Right cardiac atrium (tissue), 5 donors: ENCODE results near the gene SOBP. TPM values are rescaled to one million over a fixed set of nuclear protein-coding genes. Genes with fewer than 3 reads are reported as not detected.
"Not testable (repeated sequence)": the region's sequence is repeated elsewhere in the genome, so short reads cannot be mapped to it uniquely, and the experiment has no call there.

ENCODE experiments used
- ATAC-seq, 2 donors: fragments of 200-7000 bp; cut with Tn5 transposase; one replicate each; pipeline versions ENCODE4 v1.8.0 to v1.9.1; 2020; ENCODE audit warnings: moderate library complexity in 2 of 2, mild to moderate bottlenecking in 1 of 2
- DNase-seq, 3 donors: peaks; one replicate each; pipeline ENCODE4 v3.0.0-alpha.2; 2020
- H3K27ac ChIP-seq: one replicate; pipeline ENCODE4 v1.5.1; 2013; ENCODE audit warnings: mild to moderate bottlenecking, low read length, control low read depth, moderate library complexity
- H3K27me3 ChIP-seq: one replicate; pipeline ENCODE4 v1.6.1; 2013; ENCODE audit not compliant: control insufficient read depth, insufficient read depth
- H3K4me1 ChIP-seq: one replicate; pipeline ENCODE4 v1.6.1; 2013; ENCODE audit warnings: low read length; ENCODE audit not compliant: control insufficient read depth, insufficient read depth
- H3K4me3 ChIP-seq: one replicate; pipeline ENCODE4 v1.5.1; 2013; ENCODE audit warnings: low read length, control low read depth
- H3K9me3 ChIP-seq: one replicate; pipeline ENCODE4 v1.6.1; 2013; ENCODE audit warnings: low read length; ENCODE audit not compliant: control insufficient read depth
- WGBS: extraction: QIAGEN DNeasy Blood & Tissue Kit; methylation state at CpG from one replicate; pipeline ENCODE4 v1.1.7; 2013; 5-methylcytosine and 5-hydroxymethylcytosine counted together
- intact Hi-C, 4 donors: fragments of 100-400 bp; cut with DNase I; formaldehyde crosslinking; loops; one replicate each; pipeline versions ENCODE4 v1.11.0 to v1.14.0; 2022 to 2023
- polyA plus RNA-seq: library from polyadenylated mRNA; stranded (reverse); fragments of 200-250 nt; gene quantifications from one replicate; pipeline ENCODE4 v1.2.3, GENCODE V29; 2013
- total RNA-seq, 4 donors: library from RNA; stranded (reverse); fragmentation: NEBNext Ultra II Directional; extraction: Animal tissue kit (Norgen Biotek cat#: 25700); gene quantifications; one replicate each; pipeline ENCODE4 v1.2.1, GENCODE V29; 2021
- donor health status: healthy with polysubstance abuse.
- donor health status: DM: no; HTN: yes; CAD: no.
- donor health status: DM: no; HTN: no; CAD: no.
- donor health status: DM: no; HTN: yes; CAD: no; lungs with severe emphysema.
- donor health status: DM: yes; HTN: yes; CAD: no.

SOBP gene
- total and polyA plus RNA-seq, 5 donors, result 10.4 to 20.6 (median 17.7) TPM

DNA sequence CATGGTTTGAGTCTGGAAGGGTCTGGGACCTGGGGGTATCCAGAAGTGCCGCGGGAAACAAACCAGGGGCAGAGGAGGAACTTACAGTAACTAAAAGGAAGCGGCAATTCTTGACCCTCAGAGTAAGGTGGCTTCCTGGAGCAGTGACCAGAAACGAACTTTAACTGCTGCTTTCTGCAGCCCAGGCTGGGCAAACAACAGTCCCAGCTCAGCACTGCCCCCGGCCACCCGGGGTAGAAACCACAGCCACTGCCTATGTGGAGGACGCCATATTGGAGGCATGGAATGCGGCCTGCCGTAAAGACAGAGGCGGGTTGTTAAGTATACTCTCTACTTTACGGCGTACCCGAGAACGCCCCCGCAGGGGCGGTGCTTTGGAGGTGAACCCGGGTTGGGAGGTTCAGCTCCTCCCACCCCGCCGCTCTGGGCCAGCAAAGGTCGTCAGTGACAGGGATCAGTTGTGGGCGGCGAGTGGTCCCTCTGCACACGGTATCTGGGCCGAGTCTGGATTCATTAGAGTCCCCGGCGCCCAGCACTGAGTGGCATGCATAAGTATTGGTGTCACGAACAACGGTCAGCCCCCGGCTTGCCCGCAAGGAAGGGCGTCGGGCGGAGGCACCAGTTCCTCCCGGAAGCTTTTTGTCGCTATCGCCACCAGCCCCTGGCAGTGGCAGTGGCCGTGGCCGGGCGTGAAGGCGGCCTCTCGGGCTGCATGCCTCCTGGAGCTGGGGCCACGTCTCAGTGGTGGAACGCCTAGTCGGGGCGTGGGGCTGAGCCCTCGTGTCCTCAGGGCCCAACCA is 30.4 kb upstream of the SOBP start, which contains the start of gene PDSS2:
TSS of gene PDSS2 (minus strand) at position 282 of the 800 bp plus-strand sequence. CDS start at position 3, 279 bp downstream.
- Histone ChIP-seq H3K27me3 (no peaks in the 10 kb centered on the region), H3K9me3 (no peaks in the 10 kb centered on the region), H3K4me1 (peaks cover 2% of the 10 kb centered on the region), H3K4me3 (peak within 1 kb of the TSS; percentile 65), H3K27ac (peak within 1 kb of the TSS; percentile 95)
- DNase-seq (peak; percentile 99 to 100 (median 100)), ATAC-seq (peak; percentile 99)
- under 1% methylated on average over 46 of the region's 46 CpGs for WGBS
- intact Hi-C loops, result no loop called here

DNA sequence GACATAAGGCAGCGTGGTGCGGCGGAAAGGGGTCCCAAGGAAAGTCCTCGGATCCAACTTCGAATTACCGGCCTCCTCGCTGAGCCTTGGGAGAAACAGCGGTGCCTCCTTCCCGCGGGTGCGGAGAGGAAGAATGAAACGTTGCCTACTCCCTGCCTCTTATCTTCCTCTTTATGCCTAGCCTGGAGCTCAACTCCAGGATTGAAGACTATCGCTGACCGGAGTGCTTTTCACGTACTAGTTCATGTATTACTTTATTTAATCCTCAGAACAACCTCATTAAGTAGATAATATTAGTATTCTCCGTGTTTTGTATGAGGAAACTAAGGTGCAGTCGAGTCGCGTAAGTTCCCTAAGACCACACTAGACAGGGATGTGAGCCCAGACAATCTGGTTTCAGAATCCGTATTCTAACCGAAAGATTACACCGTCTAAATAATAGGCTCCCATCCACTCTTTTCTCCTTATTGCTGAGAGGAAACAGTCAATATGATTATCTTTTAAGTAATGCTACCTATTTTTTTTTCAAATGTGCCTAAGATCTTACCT is 29.8 kb upstream of the SOBP start:
- Histone ChIP-seq H3K27ac (peak overlapping the region; percentile 95), H3K27me3 (no peaks in the 10 kb centered on the region), H3K4me1 (peaks cover 2% of the 10 kb centered on the region), H3K9me3 (no peaks in the 10 kb centered on the region), H3K4me3 (peak overlapping the region; percentile 65)
- ATAC-seq (no peak), DNase-seq (no peak)
- intact Hi-C loops, result no loop called here
- WGBS, result 24% methylated on average over 22 of the region's 22 CpGs

DNA sequence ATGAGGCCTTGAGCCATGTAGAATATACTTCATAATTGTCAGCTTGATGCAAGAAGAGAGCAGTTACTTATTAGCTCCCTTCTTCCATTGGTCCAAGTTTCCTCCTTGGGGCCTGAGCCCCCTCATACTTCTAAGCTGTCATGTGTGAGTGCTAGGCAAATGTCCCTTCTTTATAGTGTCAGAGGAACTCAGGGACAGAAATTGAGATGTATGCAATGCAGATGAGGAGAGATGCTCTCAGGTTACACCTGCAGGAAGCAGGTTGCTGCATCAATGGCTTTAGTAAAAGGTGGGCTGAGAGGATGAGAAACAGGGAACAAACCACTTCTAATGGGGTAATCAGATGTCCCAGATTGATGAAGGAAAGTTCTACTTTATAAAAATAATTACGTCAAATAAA is 23.9 kb upstream of the SOBP start:
- H3K27ac ChIP-seq, result no peak overlapping the region
- H3K27me3 ChIP-seq, result no peaks in the 10 kb centered on the region
- no peak overlapping the region for H3K4me3 ChIP-seq
- 87% methylated on average over 1 of the region's 1 CpG for WGBS
- H3K4me1 ChIP-seq, result no peaks in the 10 kb centered on the region
- DNase-seq (no peak), ATAC-seq (no peak)
- intact Hi-C loops, result no loop called here
- H3K9me3 ChIP-seq, result no peaks in the 10 kb centered on the region

DNA sequence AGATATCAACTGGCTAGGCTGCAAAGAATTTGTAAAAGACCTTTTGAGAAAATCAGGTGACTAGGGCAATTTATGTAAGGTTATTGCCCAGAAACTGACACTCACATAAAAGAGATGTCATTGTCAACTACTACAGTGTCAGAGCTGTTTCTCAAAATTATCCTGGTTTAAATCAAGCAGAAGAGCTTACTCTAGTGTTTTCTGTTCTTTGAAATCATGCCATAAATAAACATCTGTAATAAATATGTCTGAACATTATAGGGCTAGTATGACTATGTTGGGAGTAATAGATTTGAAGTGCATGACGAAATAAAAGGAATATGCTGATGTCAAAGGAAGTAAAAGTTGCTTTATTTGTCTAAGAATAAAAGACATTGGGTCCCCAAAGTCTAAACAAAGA is 19.6 kb upstream of the SOBP start:
- H3K27me3 ChIP-seq, result no peaks in the 10 kb centered on the region
- no peaks in the 10 kb centered on the region for H3K9me3 ChIP-seq
- no peak overlapping the region for H3K27ac ChIP-seq
- no peak for ATAC-seq
- intact Hi-C loops, result no loop called here
- H3K4me1 ChIP-seq, result no peaks in the 10 kb centered on the region
- 84% methylated on average over 1 of the region's 1 CpG for WGBS
- H3K4me3 ChIP-seq, result no peak overlapping the region
- no peak for DNase-seq

DNA sequence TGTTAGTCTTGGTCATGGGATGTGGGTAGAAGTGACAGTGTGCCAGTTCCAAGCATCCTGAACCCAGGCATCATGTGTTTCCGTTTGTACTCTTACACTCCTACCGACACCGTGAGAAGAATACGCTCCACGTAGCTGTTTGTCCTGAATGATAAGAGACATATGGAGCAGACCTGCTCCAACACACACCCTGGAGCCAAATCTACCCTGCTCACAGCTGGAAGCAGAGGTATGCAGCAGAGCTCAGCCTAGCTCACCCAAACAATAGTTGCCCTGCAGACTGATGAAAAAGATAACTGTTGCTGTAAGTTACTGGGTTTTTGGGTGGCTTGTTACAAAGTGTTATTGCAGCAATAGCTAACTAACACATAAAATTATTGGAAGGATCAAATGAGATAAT is 16.3 kb upstream of the SOBP start:
- no peak for ATAC-seq
- intact Hi-C loops, result no loop called here

DNA sequence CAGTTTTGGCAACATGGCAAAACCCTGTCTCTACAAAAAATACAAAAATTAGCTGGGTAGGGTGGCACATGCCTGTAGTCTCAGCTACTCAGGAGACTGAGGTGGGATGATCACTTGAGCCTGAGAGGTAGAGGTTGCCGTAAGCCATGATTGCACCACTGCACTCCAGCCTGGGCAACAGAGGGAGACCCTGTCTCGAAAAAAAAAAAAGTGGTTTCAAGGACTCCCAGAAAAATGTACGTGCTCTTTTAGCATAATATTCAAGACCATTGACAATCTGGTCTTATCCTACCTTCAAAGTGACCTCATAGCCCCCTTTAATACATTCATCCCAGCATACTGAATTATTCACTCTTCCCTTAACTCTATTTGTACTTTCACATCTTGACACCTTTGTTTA is 14.6 kb upstream of the SOBP start:
- H3K4me1 ChIP-seq, intact Hi-C loops, H3K4me3 ChIP-seq, H3K9me3 ChIP-seq, H3K27ac ChIP-seq, ATAC-seq, H3K27me3 ChIP-seq, DNase-seq: not testable (repeated sequence)
- WGBS, result 85% methylated on average over 3 of the region's 3 CpGs

More for the DNA sequence above, 16.3 kb upstream of the SOBP start:
- WGBS, result 35% methylated on average over 5 of the region's 5 CpGs
- Histone ChIP-seq H3K4me1 (no peaks in the 10 kb centered on the region), H3K27ac (no peak overlapping the region), H3K27me3 (no peaks in the 10 kb centered on the region), H3K9me3 (no peaks in the 10 kb centered on the region), H3K4me3 (no peak overlapping the region)
- no peak for DNase-seq

DNA sequence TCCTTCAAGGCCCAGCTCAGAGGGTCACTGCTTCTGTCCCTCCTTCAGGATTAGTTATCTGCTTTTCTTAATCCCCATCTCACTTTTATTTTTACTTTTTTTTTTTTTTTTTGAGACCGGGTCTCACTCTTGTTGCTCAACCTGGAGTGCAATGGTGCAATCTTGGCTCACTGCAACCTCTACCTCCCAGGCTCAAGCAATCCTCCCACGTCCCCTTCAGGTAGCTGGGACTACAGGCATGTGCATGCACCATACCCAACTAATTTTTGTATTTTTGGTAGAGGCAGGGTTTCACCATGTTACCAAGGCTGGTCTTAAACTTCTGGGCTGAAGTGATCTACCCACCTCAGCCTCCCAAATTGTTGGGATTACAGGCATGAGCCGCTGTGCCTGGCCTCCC is 14.1 kb upstream of the SOBP start:
- intact Hi-C loops, DNase-seq: not testable (repeated sequence)
- WGBS, result 81% methylated on average over 3 of the region's 3 CpGs

DNA sequence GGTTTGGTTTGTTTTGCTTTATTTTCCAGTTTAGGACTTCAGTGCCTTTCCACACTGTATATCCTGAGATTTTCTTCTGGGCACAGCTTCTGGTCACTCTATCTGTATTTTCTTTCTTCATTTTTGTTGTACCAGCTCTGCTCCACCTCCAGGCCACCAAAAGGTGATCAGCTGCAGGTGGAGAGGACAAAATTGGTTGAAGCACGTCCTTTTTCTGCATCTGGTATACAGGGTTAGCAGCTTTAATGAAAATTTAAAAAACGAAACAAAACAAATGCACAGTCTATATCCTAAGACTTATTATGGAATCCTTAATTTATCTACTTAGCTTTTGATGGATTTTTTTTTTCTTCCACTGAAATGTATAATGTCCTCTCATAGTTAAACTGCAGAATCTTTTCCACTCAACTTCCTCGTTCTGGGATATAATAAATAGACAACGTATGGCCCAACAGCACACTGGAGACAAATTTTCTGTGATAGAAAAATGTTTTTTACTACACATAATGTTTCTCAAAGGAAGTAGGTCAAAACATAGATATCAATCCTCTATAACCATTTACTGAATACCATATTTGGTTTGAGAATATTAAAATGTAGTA is 10.7 kb upstream of the SOBP start:
- intact Hi-C loops, result no loop called here
- Histone ChIP-seq H3K9me3 (no peaks in the 10 kb centered on the region), H3K4me3 (no peak overlapping the region), H3K27ac (no peak overlapping the region), H3K27me3 (no peaks in the 10 kb centered on the region), H3K4me1 (no peaks in the 10 kb centered on the region)
- DNase-seq (no peak), ATAC-seq (no peak)
- 87% methylated on average over 4 of the region's 4 CpGs for WGBS

More for the DNA sequence above, 14.1 kb upstream of the SOBP start:
- H3K27me3 ChIP-seq, ATAC-seq, H3K27ac ChIP-seq, H3K4me3 ChIP-seq, H3K4me1 ChIP-seq, H3K9me3 ChIP-seq: not testable (repeated sequence)

DNA sequence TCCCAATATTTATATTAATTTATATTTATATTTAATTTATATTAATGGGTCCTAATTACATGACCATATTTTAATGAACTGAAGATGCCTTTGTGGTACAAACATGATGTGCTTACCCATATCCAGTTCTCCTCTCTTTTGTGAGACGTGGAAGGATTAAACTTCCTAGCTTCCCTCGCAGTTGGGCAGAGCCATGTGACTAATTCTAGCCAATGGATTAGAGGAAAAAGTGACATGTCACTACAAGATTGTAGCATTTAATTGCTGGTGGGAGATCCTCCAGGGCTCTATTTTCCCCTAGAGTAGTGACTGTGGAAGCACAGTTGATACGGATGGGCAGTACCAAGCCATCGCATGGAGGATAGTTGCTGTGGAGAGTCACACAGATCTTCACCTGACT is 4.8 kb upstream of the SOBP start:
- DNase-seq (no peak), ATAC-seq (no peak)
- peaks cover 2% of the 10 kb centered on the region for H3K4me1 ChIP-seq
- H3K27ac ChIP-seq, result no peak overlapping the region
- WGBS, result 87% methylated on average over 4 of the region's 4 CpGs
- no peaks in the 10 kb centered on the region for H3K27me3 ChIP-seq
- H3K9me3 ChIP-seq, result no peaks in the 10 kb centered on the region
- no peak overlapping the region for H3K4me3 ChIP-seq
- intact Hi-C loops, result loop anchor here in 2 of 4 donors (10.0 kb wide), 2 partner anchors 160 to 220 kb away; no protein-coding TSS in a partner anchor

DNA sequence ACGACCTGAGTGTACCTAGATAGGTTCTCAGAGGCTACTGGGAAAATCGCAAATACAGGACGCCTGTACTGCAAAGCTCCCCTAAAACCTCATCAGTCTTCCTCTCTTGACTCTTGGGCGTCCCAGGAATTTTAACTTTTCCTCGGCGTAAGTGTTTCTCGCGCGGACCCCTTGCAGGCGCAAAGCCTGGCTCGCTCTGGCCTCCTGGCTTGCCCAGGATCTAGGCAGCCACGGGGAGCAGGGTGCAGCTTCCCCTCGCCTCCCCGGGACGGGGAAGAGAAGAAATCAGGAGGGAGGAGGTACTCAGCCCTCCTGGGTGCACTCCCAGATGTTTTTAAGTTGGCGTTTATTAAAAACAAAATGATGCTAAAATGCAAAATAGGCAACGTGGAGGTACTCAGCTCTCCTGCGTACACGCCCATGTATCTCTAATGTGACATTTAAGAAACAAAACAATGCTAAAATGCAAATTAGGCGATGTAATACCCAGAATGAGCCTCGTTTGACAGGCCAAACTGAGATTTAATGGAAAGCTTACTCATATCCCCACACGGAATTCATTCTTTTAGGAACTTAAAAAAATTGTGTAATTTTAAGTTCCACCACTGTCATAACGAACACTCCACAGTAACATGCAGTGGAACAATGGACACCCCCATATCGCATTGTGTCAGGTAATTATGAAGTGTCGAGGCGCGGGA is 1.6 kb upstream of the SOBP start:
- WGBS, result 21% methylated on average over 27 of the region's 27 CpGs
- peak in 1 of 3 donors; percentile 51 for DNase-seq

More for the DNA sequence above, 1.6 kb upstream of the SOBP start:
- H3K4me1 ChIP-seq, result peaks cover 2% of the 10 kb centered on the region
- intact Hi-C loops, result loop anchor here in 2 of 4 donors (10.0 kb wide), 2 partner anchors 156 to 216 kb away; no protein-coding TSS in a partner anchor
- no peak overlapping the region for H3K27ac ChIP-seq
- peak overlapping the region; percentile 91 for H3K4me3 ChIP-seq
- H3K9me3 ChIP-seq, result no peaks in the 10 kb centered on the region
- no peak for ATAC-seq
- no peaks in the 10 kb centered on the region for H3K27me3 ChIP-seq
